ENCODE measurements around the gene ARFGAP2.

Gene ARFGAP2

DNA sequence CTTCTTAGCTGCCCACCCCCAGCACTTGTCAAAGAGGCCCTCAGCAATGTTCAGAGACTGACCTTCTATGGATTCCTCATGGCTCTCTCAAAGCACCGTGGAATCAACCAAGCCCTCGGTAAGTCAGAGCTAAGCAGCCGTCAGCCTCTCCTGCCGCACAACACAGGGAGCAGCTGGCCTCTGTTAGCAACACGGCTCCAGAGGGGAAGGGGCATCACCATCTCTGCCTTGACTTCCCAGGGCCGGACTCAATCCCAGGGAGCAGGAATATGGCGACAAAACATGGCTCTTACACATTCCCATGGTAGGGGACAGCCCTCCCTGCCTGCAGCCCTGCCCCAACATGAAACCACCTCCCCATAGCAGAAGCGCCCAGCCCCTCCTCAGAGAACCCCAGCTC, 18.9 kb downstream of the ARFGAP2 start:
- no peak for TF ChIP-seq TCF4 (CRISPR knock-in tag; IDR thresholded peaks at IDR 0.05; ENCODE audit: borderline replicate concordance)
- TF ChIP-seq ZNF565 (CRISPR knock-in tag; conservative IDR thresholded peaks at IDR 0.05; ENCODE audit: low read depth), result no peak
- TF ChIP-seq BACH2 (CRISPR knock-in tag; IDR thresholded peaks at IDR 0.05; ENCODE audit: borderline replicate concordance), result no peak
- no peak for TF ChIP-seq CREB5 (CRISPR knock-in tag; IDR thresholded peaks at IDR 0.05; ENCODE audit: low read depth)
- TF ChIP-seq, protein P1, sequence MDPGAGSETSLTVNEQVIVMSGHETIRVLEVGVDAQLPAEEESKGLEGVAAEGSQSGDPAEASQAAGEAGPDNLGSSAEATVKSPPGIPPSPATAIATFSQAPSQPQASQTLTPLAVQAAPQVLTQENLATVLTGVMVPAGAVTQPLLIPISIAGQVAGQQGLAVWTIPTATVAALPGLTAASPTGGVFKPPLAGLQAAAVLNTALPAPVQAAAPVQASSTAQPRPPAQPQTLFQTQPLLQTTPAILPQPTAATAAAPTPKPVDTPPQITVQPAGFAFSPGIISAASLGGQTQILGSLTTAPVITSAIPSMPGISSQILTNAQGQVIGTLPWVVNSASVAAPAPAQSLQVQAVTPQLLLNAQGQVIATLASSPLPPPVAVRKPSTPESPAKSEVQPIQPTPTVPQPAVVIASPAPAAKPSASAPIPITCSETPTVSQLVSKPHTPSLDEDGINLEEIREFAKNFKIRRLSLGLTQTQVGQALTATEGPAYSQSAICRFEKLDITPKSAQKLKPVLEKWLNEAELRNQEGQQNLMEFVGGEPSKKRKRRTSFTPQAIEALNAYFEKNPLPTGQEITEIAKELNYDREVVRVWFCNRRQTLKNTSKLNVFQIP (CRISPR knock-in tag; IDR thresholded peaks at IDR 0.05; ENCODE audit: borderline replicate concordance, low read depth), result no peak
- TF ChIP-seq OSR1 (CRISPR knock-in tag; IDR thresholded peaks at IDR 0.05), result no peak
- TF ChIP-seq ZC3H10 (CRISPR knock-in tag; IDR thresholded peaks at IDR 0.05), result no peak
- no peak for ATAC-seq

- TF ChIP-seq RARB (CRISPR knock-in tag; IDR thresholded peaks at IDR 0.05), result no peak
- TF ChIP-seq CREB5 (CRISPR knock-in tag; IDR thresholded peaks at IDR 0.05; ENCODE audit: low read depth), result no peak
- TF ChIP-seq ZC3H10 (CRISPR knock-in tag; IDR thresholded peaks at IDR 0.05), result no peak
- no peak for TF ChIP-seq ZNF565 (CRISPR knock-in tag; conservative IDR thresholded peaks at IDR 0.05; ENCODE audit: low read depth)
- no peak for TF ChIP-seq TCF4 (CRISPR knock-in tag; IDR thresholded peaks at IDR 0.05; ENCODE audit: borderline replicate concordance)
- no peak for TF ChIP-seq ZFP30 (CRISPR knock-in tag; IDR thresholded peaks at IDR 0.05)
- TF ChIP-seq ZFP3 (CRISPR knock-in tag; IDR thresholded peaks at IDR 0.05), result no peak
- no peak for TF ChIP-seq OSR1 (CRISPR knock-in tag; IDR thresholded peaks at IDR 0.05)
- TF ChIP-seq ZNF70 (CRISPR knock-in tag; IDR thresholded peaks at IDR 0.05), result no peak
- no peak for TF ChIP-seq ARNTL (CRISPR knock-in tag; IDR thresholded peaks at IDR 0.05; ENCODE audit: borderline replicate concordance, low read depth)
- TF ChIP-seq, protein P2, sequence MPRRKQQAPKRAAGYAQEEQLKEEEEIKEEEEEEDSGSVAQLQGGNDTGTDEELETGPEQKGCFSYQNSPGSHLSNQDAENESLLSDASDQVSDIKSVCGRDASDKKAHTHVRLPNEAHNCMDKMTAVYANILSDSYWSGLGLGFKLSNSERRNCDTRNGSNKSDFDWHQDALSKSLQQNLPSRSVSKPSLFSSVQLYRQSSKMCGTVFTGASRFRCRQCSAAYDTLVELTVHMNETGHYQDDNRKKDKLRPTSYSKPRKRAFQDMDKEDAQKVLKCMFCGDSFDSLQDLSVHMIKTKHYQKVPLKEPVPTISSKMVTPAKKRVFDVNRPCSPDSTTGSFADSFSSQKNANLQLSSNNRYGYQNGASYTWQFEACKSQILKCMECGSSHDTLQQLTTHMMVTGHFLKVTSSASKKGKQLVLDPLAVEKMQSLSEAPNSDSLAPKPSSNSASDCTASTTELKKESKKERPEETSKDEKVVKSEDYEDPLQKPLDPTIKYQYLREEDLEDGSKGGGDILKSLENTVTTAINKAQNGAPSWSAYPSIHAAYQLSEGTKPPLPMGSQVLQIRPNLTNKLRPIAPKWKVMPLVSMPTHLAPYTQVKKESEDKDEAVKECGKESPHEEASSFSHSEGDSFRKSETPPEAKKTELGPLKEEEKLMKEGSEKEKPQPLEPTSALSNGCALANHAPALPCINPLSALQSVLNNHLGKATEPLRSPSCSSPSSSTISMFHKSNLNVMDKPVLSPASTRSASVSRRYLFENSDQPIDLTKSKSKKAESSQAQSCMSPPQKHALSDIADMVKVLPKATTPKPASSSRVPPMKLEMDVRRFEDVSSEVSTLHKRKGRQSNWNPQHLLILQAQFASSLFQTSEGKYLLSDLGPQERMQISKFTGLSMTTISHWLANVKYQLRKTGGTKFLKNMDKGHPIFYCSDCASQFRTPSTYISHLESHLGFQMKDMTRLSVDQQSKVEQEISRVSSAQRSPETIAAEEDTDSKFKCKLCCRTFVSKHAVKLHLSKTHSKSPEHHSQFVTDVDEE (CRISPR knock-in tag; IDR thresholded peaks at IDR 0.05), result no peak
- TF ChIP-seq, protein P1 (CRISPR knock-in tag; IDR thresholded peaks at IDR 0.05; ENCODE audit: borderline replicate concordance, low read depth), result no peak
- TF ChIP-seq, protein P3, sequence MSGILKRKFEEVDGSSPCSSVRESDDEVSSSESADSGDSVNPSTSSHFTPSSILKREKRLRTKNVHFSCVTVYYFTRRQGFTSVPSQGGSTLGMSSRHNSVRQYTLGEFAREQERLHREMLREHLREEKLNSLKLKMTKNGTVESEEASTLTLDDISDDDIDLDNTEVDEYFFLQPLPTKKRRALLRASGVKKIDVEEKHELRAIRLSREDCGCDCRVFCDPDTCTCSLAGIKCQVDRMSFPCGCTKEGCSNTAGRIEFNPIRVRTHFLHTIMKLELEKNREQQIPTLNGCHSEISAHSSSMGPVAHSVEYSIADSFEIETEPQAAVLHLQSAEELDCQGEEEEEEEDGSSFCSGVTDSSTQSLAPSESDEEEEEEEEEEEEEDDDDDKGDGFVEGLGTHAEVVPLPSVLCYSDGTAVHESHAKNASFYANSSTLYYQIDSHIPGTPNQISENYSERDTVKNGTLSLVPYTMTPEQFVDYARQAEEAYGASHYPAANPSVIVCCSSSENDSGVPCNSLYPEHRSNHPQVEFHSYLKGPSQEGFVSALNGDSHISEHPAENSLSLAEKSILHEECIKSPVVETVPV (CRISPR knock-in tag; IDR thresholded peaks at IDR 0.05), result no peak
- TF ChIP-seq ISL1 (CRISPR knock-in tag; IDR thresholded peaks at IDR 0.05), result no peak
- TF ChIP-seq GLIS3 (CRISPR knock-in tag; IDR thresholded peaks at IDR 0.05), result no peak
- no peak for TF ChIP-seq PPARA (CRISPR knock-in tag; IDR thresholded peaks at IDR 0.05; ENCODE audit: borderline replicate concordance)
- TF ChIP-seq CSDC2 (CRISPR knock-in tag; IDR thresholded peaks at IDR 0.05), result no peak
These were observed 19.7 kb downstream of the ARFGAP2 start for GRCh38 chr11:47156951-47157350.

DNA sequence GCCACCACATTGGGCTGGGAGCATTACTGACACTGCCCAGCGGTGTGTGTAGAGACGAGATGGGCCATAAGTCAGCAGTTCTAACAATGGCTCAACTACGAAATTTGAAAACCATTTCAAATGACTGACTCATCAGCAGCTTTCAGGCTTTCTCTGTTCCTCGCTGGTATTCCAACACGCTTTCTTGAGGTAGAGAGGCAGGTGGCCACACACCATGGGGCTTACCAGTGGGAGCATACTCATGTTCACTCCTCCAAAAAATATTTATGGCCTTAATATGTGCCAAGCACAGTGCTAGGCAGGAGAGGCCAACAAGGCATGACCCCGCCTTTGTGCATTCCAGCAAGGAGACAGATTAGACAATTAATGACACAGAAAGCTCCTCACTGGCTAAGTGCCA, 20.3 kb downstream of the ARFGAP2 start:
- no peak for ATAC-seq
- TF ChIP-seq GLIS3 (CRISPR knock-in tag; IDR thresholded peaks at IDR 0.05) (no peak), ZNF70 (CRISPR knock-in tag; IDR thresholded peaks at IDR 0.05) (no peak), CSDC2 (CRISPR knock-in tag; IDR thresholded peaks at IDR 0.05) (no peak), RARB (CRISPR knock-in tag; IDR thresholded peaks at IDR 0.05) (no peak), TOX (CRISPR knock-in tag; IDR thresholded peaks at IDR 0.05; ENCODE audit: borderline replicate concordance) (no peak), ZC3H10 (CRISPR knock-in tag; IDR thresholded peaks at IDR 0.05) (no peak), SNAI2 (CRISPR knock-in tag; IDR thresholded peaks at IDR 0.05) (no peak), ZFP30 (CRISPR knock-in tag; IDR thresholded peaks at IDR 0.05) (no peak), ZNF8 (CRISPR knock-in tag; IDR thresholded peaks at IDR 0.05) (no peak)
- TF ChIP-seq, protein P2 (CRISPR knock-in tag; IDR thresholded peaks at IDR 0.05), result no peak
- TF ChIP-seq, protein P1 (CRISPR knock-in tag; IDR thresholded peaks at IDR 0.05; ENCODE audit: borderline replicate concordance, low read depth), result no peak

More at GRCh38 chr11:47156951-47157350, 19.7 kb downstream of the ARFGAP2 start:
- ATAC-seq, result no peak

Measured in SK-N-SH treated with all-trans-retinoic acid at 6 μM for 48 hours (cell line).